Smooth muscle cell (in vitro differentiated cells): ENCODE measurements around the gene SCART1. TPM values are rescaled to one million over a fixed set of nuclear protein-coding genes. Genes with fewer than 3 reads are reported as not detected.

Source experiments
- DNase-seq: peaks from one replicate; lab custom pipeline; 2025; ENCODE audit not compliant: unreplicated experiment; lab: John Stamatoyannopoulos, UW
- H2AFZ ChIP-seq: fragments of 200-600 bp; sonication (generic); 2 replicates; pipeline ENCODE4 v1.6.0; 2016; ENCODE audit warnings: antibody characterized with exemption, low read depth, mild to moderate bottlenecking
- H3F3A ChIP-seq: fragments of 200-600 bp; sonication (generic); 2 replicates; pipeline ENCODE4 v1.6.0; 2017; ENCODE audit warnings: antibody characterized with exemption, low read depth
- H3K27ac ChIP-seq: fragments of 200-600 bp; sonication (generic); 2 replicates; pipeline ENCODE4 v1.5.1; 2016; ENCODE audit warnings: low read depth, mild to moderate bottlenecking
- H3K27me3 ChIP-seq: fragments of 200-600 bp; sonication (generic); 2 replicates; pipeline ENCODE4 v1.6.1; 2016; ENCODE audit warnings: low read depth, mild to moderate bottlenecking
- H3K36me3 ChIP-seq: fragments of 200-600 bp; sonication (generic); 2 replicates; pipeline ENCODE4 v1.5.1; 2016; ENCODE audit warnings: low read depth
- H3K4me1 ChIP-seq: fragments of 200-600 bp; sonication (generic); 2 replicates; pipeline ENCODE4 v1.5.1; 2016; ENCODE audit warnings: low read depth
- H3K4me2 ChIP-seq: fragments of 200-600 bp; sonication (generic); 2 replicates; pipeline ENCODE4 v1.6.0; 2016; ENCODE audit warnings: mild to moderate bottlenecking
- H3K4me3 ChIP-seq: fragments of 200-600 bp; sonication (generic); 2 replicates; pipeline ENCODE4 v1.5.1; 2016; ENCODE audit warnings: mild to moderate bottlenecking
- H3K79me2 ChIP-seq: fragments of 200-600 bp; sonication (generic); 2 replicates; pipeline ENCODE4 v1.6.0; 2016; ENCODE audit warnings: low read depth, mild to moderate bottlenecking
- H3K9ac ChIP-seq: fragments of 200-600 bp; sonication (generic); 2 replicates; pipeline ENCODE4 v1.6.0; 2016; ENCODE audit warnings: low read depth
- H3K9me3 ChIP-seq: fragments of 200-600 bp; sonication (generic); replicated peaks from 2 replicates; pipeline ENCODE4 v1.5.1; 2016; ENCODE audit warnings: low read depth
- H4K20me1 ChIP-seq: fragments of 200-600 bp; sonication (generic); 2 replicates; pipeline ENCODE4 v1.6.0; 2016; ENCODE audit warnings: low read depth
- WGBS: methylation state at CpG from one replicate; pipeline ENCODE4 v1.1.7; 2016; ENCODE audit warnings: low lambda C conversion rate; 5-methylcytosine and 5-hydroxymethylcytosine counted together
- polyA plus RNA-seq: library from polyadenylated mRNA; unstranded; fragments of >200 nt; fragmentation: Nextera tagmentation; extraction: Ambion mirVana; gene quantifications from 2 replicates; pipeline ENCODE4 v1.2.1, GENCODE V29; 2016
- total RNA-seq: library from RNA; depleted of rRNA; stranded (reverse); fragments of >200 nt; gene quantifications from 2 replicates; pipeline ENCODE4 v1.2.3, GENCODE V29; 2014
- TF ChIP-seq, protein P1 (sequence below): fragments of 200-600 bp; sonication (generic); IDR thresholded peaks from 2 replicates; pipeline ENCODE4 v1.5.1; 2017; ENCODE audit warnings: borderline replicate concordance, mild to moderate bottlenecking, antibody characterized with exemption; ENCODE audit not compliant: insufficient read depth, poor library complexity, severe bottlenecking

SCART1 gene
- total and polyA plus RNA-seq, 2 experiments from 2014 or later: 0.45 to 2.2 TPM

DNA sequence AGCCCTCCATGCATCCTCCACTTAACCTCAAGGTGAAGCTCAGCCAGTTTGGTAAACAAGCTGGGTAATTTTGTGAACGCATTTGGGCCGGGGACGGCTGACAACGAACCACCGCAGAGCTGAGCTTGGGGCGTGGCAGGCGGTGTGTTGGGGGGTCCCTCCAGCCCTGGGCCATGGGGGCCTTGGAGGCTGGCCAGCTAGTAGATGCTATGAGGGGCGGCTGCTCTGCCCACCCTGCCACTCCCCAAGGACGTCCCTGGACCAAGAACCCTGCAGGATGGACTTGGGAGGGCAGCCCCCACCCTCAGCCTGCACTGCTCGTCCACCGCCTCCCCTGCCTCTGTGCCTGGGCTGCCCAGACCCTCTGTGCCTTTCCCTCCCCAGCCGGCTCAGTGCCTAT, 12.0 kb upstream of the SCART1 start:
- Histone ChIP-seq H3K36me3 (no peaks in the 10 kb centered on the region), H3F3A (no peaks in the 10 kb centered on the region), H2AFZ (no peak overlapping the region), H3K4me1 (no peaks in the 10 kb centered on the region), H4K20me1 (no peaks in the 10 kb centered on the region), H3K27ac (no peak overlapping the region), H3K4me2 (no peak overlapping the region), H3K9me3 (peaks cover 3% of the 10 kb centered on the region), H3K4me3 (no peak overlapping the region), H3K79me2 (no peaks in the 10 kb centered on the region), H3K27me3 (no peaks in the 10 kb centered on the region), H3K9ac (no peak overlapping the region)
- DNase-seq: no peak
- 83% methylated on average over 12 of the region's 12 CpGs for WGBS
- TF ChIP-seq, protein P1, sequence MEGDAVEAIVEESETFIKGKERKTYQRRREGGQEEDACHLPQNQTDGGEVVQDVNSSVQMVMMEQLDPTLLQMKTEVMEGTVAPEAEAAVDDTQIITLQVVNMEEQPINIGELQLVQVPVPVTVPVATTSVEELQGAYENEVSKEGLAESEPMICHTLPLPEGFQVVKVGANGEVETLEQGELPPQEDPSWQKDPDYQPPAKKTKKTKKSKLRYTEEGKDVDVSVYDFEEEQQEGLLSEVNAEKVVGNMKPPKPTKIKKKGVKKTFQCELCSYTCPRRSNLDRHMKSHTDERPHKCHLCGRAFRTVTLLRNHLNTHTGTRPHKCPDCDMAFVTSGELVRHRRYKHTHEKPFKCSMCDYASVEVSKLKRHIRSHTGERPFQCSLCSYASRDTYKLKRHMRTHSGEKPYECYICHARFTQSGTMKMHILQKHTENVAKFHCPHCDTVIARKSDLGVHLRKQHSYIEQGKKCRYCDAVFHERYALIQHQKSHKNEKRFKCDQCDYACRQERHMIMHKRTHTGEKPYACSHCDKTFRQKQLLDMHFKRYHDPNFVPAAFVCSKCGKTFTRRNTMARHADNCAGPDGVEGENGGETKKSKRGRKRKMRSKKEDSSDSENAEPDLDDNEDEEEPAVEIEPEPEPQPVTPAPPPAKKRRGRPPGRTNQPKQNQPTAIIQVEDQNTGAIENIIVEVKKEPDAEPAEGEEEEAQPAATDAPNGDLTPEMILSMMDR: no peak

DNA sequence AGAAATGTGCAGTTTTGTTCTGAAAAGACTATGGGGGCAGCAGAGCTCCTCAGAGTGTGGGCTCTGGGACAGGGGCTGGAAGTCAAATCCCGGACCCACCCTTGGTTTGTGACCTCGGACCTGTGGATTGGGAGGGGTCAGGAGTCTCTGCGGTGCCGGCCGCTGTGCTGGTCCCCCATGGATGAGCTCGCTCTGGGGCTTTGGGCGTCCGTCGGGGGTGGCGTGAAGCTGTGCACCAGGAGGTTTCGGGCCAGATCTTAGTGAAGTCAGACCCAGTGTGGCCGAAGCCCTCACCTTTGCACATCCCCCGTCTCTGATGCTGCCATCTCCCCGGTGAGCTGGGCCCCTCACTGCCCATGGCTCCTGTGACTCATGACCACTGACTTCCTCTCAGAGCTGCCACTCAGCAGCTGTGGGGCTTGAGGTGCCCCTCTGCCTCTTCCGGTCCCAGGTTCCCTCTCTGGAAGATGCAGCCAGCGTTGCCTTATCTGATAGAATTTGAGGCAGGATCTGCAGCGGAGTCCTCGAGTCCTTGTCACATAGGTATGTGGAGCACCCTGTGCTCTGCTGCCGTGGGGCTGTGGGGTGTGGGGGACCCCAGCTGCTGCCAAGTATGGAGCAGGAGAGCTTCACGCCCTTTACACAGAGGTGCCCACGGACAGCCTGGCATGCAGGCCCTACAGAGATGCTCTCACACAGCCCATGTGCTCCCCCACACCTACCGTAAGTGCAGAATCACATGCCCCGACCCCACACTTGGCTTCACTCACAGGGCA, 11.4 kb upstream of the SCART1 start:
- Histone ChIP-seq H3F3A (no peaks in the 10 kb centered on the region), H3K27me3 (no peaks in the 10 kb centered on the region), H2AFZ (no peak overlapping the region), H3K4me1 (no peaks in the 10 kb centered on the region), H4K20me1 (no peaks in the 10 kb centered on the region), H3K9ac (no peak overlapping the region), H3K36me3 (no peaks in the 10 kb centered on the region), H3K4me3 (no peak overlapping the region), H3K79me2 (no peaks in the 10 kb centered on the region), H3K27ac (no peak overlapping the region), H3K4me2 (no peak overlapping the region), H3K9me3 (peaks cover 6% of the 10 kb centered on the region)
- no peak for DNase-seq
- WGBS: 89% methylated on average over 22 of the region's 23 CpGs
- TF ChIP-seq, protein P1: no peak

DNA sequence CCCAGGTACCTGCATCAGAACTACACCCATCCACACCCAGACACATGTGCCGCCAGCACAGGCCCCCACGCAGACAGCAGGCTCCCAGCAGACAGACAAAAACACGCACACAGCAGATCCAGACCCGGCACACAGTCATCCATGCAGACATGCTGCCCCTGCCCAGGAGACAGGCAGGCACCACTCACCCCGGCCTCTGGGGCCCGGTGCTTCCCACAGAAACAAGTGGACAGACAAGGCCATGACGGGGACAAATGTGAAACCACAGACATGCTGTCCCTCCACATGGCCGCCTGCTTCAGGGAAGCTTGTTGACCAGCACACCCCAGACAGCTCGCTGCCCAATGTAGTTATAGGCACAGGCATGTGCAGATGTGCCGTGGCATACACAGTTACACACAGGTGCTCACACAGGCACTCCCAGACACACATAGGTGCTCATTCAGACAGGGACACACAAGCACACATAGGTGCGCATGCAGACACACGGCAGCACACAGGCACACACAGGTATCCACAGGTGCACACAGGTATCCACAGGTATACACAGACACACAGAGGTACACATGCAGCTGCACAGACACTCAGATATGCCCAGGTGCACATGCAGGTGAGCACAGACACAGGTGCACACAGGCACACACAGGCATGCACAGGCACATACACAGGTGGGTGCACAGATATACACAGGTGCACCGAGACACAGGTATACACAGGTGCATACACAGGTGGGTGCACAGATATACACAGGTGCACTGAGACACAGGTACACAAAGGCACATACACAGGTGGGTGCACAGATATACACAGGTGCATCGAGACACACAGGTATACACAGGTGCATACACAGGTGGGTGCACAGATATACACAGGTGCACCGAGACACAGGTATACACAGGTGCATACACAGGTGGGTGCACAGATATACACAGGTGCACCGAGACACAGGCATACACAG, 10.5 kb upstream of the SCART1 start:
- H3K4me3 ChIP-seq: no peak overlapping the region
- no peaks in the 10 kb centered on the region for H3F3A ChIP-seq
- no peak overlapping the region for H3K9ac ChIP-seq
- H3K27me3 ChIP-seq: no peaks in the 10 kb centered on the region
- TF ChIP-seq, protein P1: no peak
- no peak overlapping the region for H3K4me2 ChIP-seq
- no peaks in the 10 kb centered on the region for H3K4me1 ChIP-seq
- WGBS: 89% methylated on average over 16 of the region's 16 CpGs
- H3K79me2 ChIP-seq: no peaks in the 10 kb centered on the region
- no peak overlapping the region for H2AFZ ChIP-seq
- no peaks in the 10 kb centered on the region for H4K20me1 ChIP-seq
- no peak for DNase-seq
- peaks cover 13% of the 10 kb centered on the region for H3K9me3 ChIP-seq
- H3K27ac ChIP-seq: no peak overlapping the region
- H3K36me3 ChIP-seq: no peaks in the 10 kb centered on the region
